Measurements from ENCODE around the gene PLEKHA8. TPM values are rescaled to one million over a fixed set of nuclear protein-coding genes. Genes with fewer than 3 reads are reported as not detected.

Gene PLEKHA8
- polyA plus RNA-seq, 5 donors, result 11.2 to 20.2 (median 17.2) TPM

- no peak for DNase-seq
Measured at GRCh38 chr7:30166155-30166840, 138.1 kb downstream of the PLEKHA8 start.

GRCh38 chr7:30166841-30167235, 138.6 kb downstream of the PLEKHA8 start:
- no peak for DNase-seq

- DNase-seq, result no peak
Measured at GRCh38 chr7:30167901-30168300, 139.7 kb downstream of the PLEKHA8 start.

GRCh38 chr7:30168835-30169573, 140.8 kb downstream of the PLEKHA8 start:
- DNase-seq, result no peak

GRCh38 chr7:30169579-30169978, 141.4 kb downstream of the PLEKHA8 start:
- DNase-seq, result no peak

- DNase-seq, result no peak
Measured at GRCh38 chr7:30170476-30171205, 142.4 kb downstream of the PLEKHA8 start.

- DNase-seq, result no peak
Measured at GRCh38 chr7:30171766-30172447, 143.7 kb downstream of the PLEKHA8 start.

- no peak for DNase-seq
Measured at GRCh38 chr7:30172451-30172850, 144.2 kb downstream of the PLEKHA8 start.

GRCh38 chr7:30173058-30173897, 145.1 kb downstream of the PLEKHA8 start:
- DNase-seq, result peak; percentile 93 to 95

GRCh38 chr7:30175180-30175579, 147.0 kb downstream of the PLEKHA8 start:
- DNase-seq, result no peak

- no peak for DNase-seq
Measured at GRCh38 chr7:30175636-30176147, 147.5 kb downstream of the PLEKHA8 start.

GRCh38 chr7:30176463-30177109, 148.4 kb downstream of the PLEKHA8 start:
- DNase-seq, result no peak

GRCh38 chr7:30177186-30177585, 149.0 kb downstream of the PLEKHA8 start:
- no peak for DNase-seq

GRCh38 chr7:30177965-30178364, 149.8 kb downstream of the PLEKHA8 start:
- no peak for DNase-seq

- DNase-seq, result no peak
Measured at GRCh38 chr7:30178748-30179436, 150.7 kb downstream of the PLEKHA8 start.
